GM18870 (cell line): Measurements from ENCODE around the gene HHAT.

Source experiments
- ATAC-seq: cut with Tn5 transposase; IDR thresholded peaks from one replicate; pipeline ENCODE4 v1.9.1; 2021; ENCODE audit warnings: moderate library complexity; ENCODE audit not compliant: unreplicated experiment

The HHAT gene

GRCh38 chr1:210663730-210664573 lies 335.2 kb downstream of the HHAT start:
- no peak for ATAC-seq

- ATAC-seq: no peak
Measured at GRCh38 chr1:210669951-210670350, 341.2 kb downstream of the HHAT start.

GRCh38 chr1:210674151-210674550 lies 345.4 kb downstream of the HHAT start:
- no peak for ATAC-seq

- ATAC-seq: no peak
Measured at GRCh38 chr1:210676539-210676938, 347.8 kb downstream of the HHAT start.

- no peak for ATAC-seq
Measured at GRCh38 chr1:210677533-210677932, 348.8 kb downstream of the HHAT start.

GRCh38 chr1:210678306-210678705 lies 349.6 kb downstream of the HHAT start:
- no peak for ATAC-seq

GRCh38 chr1:210681158-210681557 lies 352.5 kb downstream of the HHAT start:
- ATAC-seq: no peak

- no peak for ATAC-seq
Measured at GRCh38 chr1:210683403-210684047, 354.8 kb downstream of the HHAT start.

- ATAC-seq: peak; percentile 87
Measured at GRCh38 chr1:210684466-210685294, 356.0 kb downstream of the HHAT start.

GRCh38 chr1:210685295-210685650 lies 356.6 kb downstream of the HHAT start:
- ATAC-seq: peak; percentile 1

GRCh38 chr1:210686841-210687240 lies 358.1 kb downstream of the HHAT start:
- ATAC-seq: no peak

- ATAC-seq: no peak
Measured at GRCh38 chr1:210687582-210688279, 359.0 kb downstream of the HHAT start.

GRCh38 chr1:210688512-210689234 lies 360.0 kb downstream of the HHAT start:
- ATAC-seq: no peak

GRCh38 chr1:210689826-210690225 lies 361.1 kb downstream of the HHAT start:
- ATAC-seq: no peak

- ATAC-seq: no peak
Measured at GRCh38 chr1:210690236-210690635, 361.5 kb downstream of the HHAT start.

- no peak for ATAC-seq
Measured at GRCh38 chr1:210691039-210691610, 362.4 kb downstream of the HHAT start.

- no peak for ATAC-seq
Measured at GRCh38 chr1:210692796-210693195, 364.1 kb downstream of the HHAT start.

GRCh38 chr1:210695026-210695425 lies 366.3 kb downstream of the HHAT start:
- no peak for ATAC-seq

GRCh38 chr1:210696709-210697108 lies 368.0 kb downstream of the HHAT start:
- peak; percentile 99 for ATAC-seq

- no peak for ATAC-seq
Measured at GRCh38 chr1:210697185-210697584, 368.5 kb downstream of the HHAT start.
